RWPE2 (cell line): ENCODE data around the gene SPPL3.
"Not testable (repeated sequence)": the region's sequence is repeated elsewhere in the genome, so short reads cannot be mapped to it uniquely, and the experiment has no call there.

Experiments used
- ATAC-seq: fragments of 200-7000 bp; cut with Tn5 transposase; 3 replicates; pipeline ENCODE4 v1.9.1; 2021; ENCODE audit warnings: low read depth
- DNase-seq: peaks from one replicate; pipeline ENCODE4 v3.0.0-alpha.2; 2020; ENCODE audit warnings: low spot score
- H3K27ac ChIP-seq: fragments of 450-650 bp; 2 replicates; pipeline ENCODE4 v1.5.1; 2017; ENCODE audit warnings: mild to moderate bottlenecking; ENCODE audit not compliant: poor library complexity, severe bottlenecking
- H3K27me3 ChIP-seq: fragments of 250-450 bp; sonication (Bioruptor Pico); 2 replicates; pipeline ENCODE4 v1.5.1; 2021; ENCODE audit warnings: mild to moderate bottlenecking, moderate library complexity; ENCODE audit not compliant: insufficient read depth, poor library complexity, severe bottlenecking
- H3K36me3 ChIP-seq: fragments of 250-450 bp; sonication (Bioruptor Pico); 2 replicates; pipeline ENCODE4 v1.5.1; 2020; ENCODE audit warnings: low read depth, mild to moderate bottlenecking, moderate library complexity
- H3K4me1 ChIP-seq: fragments of 250-450 bp; sonication (Bioruptor Pico); 2 replicates; pipeline ENCODE4 v1.5.1; 2021; ENCODE audit warnings: mild to moderate bottlenecking, moderate library complexity; ENCODE audit not compliant: insufficient read depth, poor library complexity, severe bottlenecking
- H3K4me3 ChIP-seq: fragments of 250-450 bp; sonication (Bioruptor Pico); 2 replicates; pipeline ENCODE4 v1.5.1; 2021; ENCODE audit warnings: mild to moderate bottlenecking, moderate library complexity; ENCODE audit not compliant: severe bottlenecking
- H3K9me3 ChIP-seq: fragments of 250-450 bp; sonication (Bioruptor Pico); 2 replicates; pipeline ENCODE4 v1.5.1; 2021; ENCODE audit warnings: mild to moderate bottlenecking, moderate library complexity; ENCODE audit not compliant: severe bottlenecking
- TF ChIP-seq, protein P1 (sequence below): fragments of 450-650 bp; IDR thresholded peaks from one replicate; pipeline ENCODE4 v1.5.1; 2017; ENCODE audit warnings: mild to moderate bottlenecking, moderate library complexity; ENCODE audit not compliant: poor library complexity, severe bottlenecking

The SPPL3 gene

DNA sequence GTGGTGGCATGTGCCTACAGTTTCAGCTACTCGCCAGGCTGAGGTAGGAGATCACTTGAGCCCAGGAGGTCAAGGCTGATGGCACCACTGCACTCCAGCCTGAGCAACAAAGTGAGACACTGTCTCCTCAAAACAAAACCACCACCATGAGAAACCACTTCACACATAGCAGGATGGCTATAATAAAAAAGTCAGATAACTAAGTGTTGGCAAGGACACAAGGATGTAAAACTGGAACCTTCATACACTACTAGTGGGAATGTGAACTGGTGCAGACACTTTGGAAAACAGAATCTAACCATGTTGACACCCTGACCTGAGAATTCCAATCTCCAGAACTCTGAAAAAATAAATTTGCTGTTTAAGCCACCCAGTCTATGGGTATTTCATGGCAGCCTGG is 110.8 kb downstream of the SPPL3 start:
- H3K4me3 ChIP-seq: no peak overlapping the region
- peaks cover 11% of the 10 kb centered on the region for H3K9me3 ChIP-seq
- no peak for DNase-seq
- H3K27ac ChIP-seq: no peak overlapping the region
- ATAC-seq: no peak
- H3K27me3 ChIP-seq: no peaks in the 10 kb centered on the region
- H3K36me3 ChIP-seq: peaks cover 5% of the 10 kb centered on the region; the same call in 1 of the 2 replicates
- TF ChIP-seq, protein P1, sequence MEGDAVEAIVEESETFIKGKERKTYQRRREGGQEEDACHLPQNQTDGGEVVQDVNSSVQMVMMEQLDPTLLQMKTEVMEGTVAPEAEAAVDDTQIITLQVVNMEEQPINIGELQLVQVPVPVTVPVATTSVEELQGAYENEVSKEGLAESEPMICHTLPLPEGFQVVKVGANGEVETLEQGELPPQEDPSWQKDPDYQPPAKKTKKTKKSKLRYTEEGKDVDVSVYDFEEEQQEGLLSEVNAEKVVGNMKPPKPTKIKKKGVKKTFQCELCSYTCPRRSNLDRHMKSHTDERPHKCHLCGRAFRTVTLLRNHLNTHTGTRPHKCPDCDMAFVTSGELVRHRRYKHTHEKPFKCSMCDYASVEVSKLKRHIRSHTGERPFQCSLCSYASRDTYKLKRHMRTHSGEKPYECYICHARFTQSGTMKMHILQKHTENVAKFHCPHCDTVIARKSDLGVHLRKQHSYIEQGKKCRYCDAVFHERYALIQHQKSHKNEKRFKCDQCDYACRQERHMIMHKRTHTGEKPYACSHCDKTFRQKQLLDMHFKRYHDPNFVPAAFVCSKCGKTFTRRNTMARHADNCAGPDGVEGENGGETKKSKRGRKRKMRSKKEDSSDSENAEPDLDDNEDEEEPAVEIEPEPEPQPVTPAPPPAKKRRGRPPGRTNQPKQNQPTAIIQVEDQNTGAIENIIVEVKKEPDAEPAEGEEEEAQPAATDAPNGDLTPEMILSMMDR: no peak
- H3K4me1 ChIP-seq: no peaks in the 10 kb centered on the region

DNA sequence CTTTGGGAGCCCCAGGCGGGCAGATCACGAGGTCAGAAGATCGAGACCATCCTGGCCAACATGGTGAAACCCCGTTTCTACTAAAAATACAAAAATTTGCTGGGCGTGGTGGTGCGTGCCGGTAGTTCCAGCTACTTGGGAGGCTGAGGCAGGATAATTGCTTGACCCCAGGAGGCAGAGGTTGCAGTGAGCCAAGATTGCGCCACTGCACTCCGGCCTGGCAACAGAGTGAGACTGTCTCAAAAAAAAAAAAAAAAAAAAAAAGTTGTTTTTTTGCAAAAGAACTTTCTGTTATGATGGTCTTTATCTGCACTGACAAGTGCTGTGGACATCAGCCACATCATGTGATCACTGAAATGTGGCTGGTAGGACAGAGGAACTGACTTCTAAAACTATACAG is 111.7 kb downstream of the SPPL3 start:
- ATAC-seq: not testable (repeated sequence)

DNA sequence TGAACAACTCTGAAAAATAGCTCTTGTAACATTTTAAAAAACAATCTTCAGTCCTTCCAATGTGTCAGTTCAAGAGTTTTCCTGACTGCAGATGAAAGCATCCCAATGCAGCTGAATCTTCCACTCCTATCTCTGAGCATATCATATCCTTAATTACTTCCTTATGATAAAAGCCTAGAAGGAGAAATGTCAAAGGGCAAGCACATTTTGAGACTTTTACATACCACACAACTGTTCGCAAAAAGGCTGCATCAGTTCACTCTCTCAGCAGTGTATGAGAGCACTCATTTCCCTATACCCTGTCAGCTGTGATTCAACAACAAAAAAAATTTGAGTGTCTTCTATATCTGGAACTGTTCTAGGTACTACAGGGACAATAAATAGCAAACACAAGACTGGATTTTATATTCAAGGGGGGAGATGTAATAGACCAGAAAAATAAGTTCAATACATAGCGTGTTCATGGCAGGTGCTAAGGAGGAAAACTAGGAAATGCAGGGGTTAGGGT is 112.4 kb downstream of the SPPL3 start:
- Histone ChIP-seq H3K4me1 (no peaks in the 10 kb centered on the region), H3K27me3 (no peaks in the 10 kb centered on the region), H3K9me3 (peaks cover 11% of the 10 kb centered on the region), H3K27ac (no peak overlapping the region), H3K36me3 (peaks cover 5% of the 10 kb centered on the region; the same call in 1 of the 2 replicates), H3K4me3 (no peak overlapping the region)
- TF ChIP-seq, protein P1: no peak
- DNase-seq (no peak), ATAC-seq (no peak)

More for the DNA sequence above, 111.7 kb downstream of the SPPL3 start:
- not testable (repeated sequence) for H3K4me1 ChIP-seq, H3K27me3 ChIP-seq, H3K27ac ChIP-seq, H3K4me3 ChIP-seq, DNase-seq, H3K36me3 ChIP-seq
- peaks cover 11% of the 10 kb centered on the region for H3K9me3 ChIP-seq

- TF ChIP-seq, protein P1: no peak
- Histone ChIP-seq H3K4me3 (no peak overlapping the region), H3K9me3 (no peaks in the 10 kb centered on the region), H3K4me1 (no peaks in the 10 kb centered on the region), H3K27me3 (no peaks in the 10 kb centered on the region), H3K27ac (no peak overlapping the region), H3K36me3 (no peaks in the 10 kb centered on the region; the same call in 1 of the 2 replicates)
- ATAC-seq (no peak), DNase-seq (no peak)
These were observed 114.0 kb downstream of the SPPL3 start for GRCh38 chr12:120790114-120790513.

DNA sequence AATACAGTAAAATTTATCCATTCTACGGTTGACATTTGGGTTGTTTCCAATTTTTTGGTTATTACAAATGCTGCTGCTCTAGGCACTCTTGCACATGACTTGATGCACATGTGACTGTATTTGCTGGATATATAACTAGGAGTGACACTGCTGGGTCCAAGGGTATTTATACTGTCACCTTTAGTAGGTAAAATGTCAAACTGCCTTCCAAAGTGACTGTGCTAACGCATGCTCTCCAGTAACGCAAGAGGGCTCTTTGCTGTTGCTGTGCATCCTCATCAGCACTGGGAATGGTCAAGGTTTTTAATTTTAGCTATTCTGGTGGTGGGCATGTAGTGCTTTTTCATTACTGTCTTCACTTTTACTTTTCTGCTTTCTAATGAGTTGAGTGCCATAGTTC is 116.3 kb downstream of the SPPL3 start:
- Histone ChIP-seq H3K27ac (no peak overlapping the region), H3K9me3 (no peaks in the 10 kb centered on the region), H3K4me1 (peaks cover 8% of the 10 kb centered on the region), H3K27me3 (no peaks in the 10 kb centered on the region), H3K36me3 (no peaks in the 10 kb centered on the region; the same call in 1 of the 2 replicates), H3K4me3 (no peak overlapping the region)
- TF ChIP-seq, protein P1: no peak
- DNase-seq (no peak), ATAC-seq (no peak)
